Measurements from ENCODE around the gene UBASH3B.
A peak's percentile ranks its signal among the peaks of the same experiment; 100 is the strongest.

Gene UBASH3B

DNA sequence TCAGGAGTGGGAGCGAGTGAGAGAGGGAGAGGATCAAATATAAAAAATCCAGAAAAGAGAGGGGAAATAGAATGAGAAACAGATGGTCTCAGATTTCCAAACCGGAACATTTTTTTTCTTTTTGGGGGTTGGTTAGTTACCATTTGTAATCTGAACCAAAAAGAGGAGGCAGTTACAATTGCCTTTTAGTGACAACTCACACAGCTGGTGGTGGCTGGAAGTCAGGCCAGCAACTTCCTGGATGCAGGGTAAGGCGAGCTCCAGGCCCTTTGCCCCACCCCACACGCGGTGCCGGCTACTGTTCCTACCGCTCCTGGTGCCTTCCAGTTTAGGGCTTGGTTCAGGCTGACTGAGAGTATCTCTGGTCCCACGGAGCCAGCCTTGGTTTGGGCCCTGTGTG, 21.0 kb upstream of the UBASH3B start:
- peak; percentile 20 for DNase-seq (ENCODE audit: low read depth)
- TF ChIP-seq, protein P1, sequence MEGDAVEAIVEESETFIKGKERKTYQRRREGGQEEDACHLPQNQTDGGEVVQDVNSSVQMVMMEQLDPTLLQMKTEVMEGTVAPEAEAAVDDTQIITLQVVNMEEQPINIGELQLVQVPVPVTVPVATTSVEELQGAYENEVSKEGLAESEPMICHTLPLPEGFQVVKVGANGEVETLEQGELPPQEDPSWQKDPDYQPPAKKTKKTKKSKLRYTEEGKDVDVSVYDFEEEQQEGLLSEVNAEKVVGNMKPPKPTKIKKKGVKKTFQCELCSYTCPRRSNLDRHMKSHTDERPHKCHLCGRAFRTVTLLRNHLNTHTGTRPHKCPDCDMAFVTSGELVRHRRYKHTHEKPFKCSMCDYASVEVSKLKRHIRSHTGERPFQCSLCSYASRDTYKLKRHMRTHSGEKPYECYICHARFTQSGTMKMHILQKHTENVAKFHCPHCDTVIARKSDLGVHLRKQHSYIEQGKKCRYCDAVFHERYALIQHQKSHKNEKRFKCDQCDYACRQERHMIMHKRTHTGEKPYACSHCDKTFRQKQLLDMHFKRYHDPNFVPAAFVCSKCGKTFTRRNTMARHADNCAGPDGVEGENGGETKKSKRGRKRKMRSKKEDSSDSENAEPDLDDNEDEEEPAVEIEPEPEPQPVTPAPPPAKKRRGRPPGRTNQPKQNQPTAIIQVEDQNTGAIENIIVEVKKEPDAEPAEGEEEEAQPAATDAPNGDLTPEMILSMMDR (IDR thresholded peaks at IDR 0.05; ENCODE audit: insufficient read depth, low read depth, low read length, missing control alignments): no peak
- H3K4me3 ChIP-seq (ENCODE audit: low read length): no peak overlapping the region

GRCh38 chr11:122637541-122637940, 18.0 kb upstream of the UBASH3B start:
- TF ChIP-seq, protein P1 (IDR thresholded peaks at IDR 0.05; ENCODE audit: insufficient read depth, low read depth, low read length, missing control alignments): no peak
- DNase-seq (ENCODE audit: low read depth): no peak

GRCh38 chr11:122642472-122642922, 13.0 kb upstream of the UBASH3B start:
- H3K4me3 ChIP-seq (ENCODE audit: low read length): no peak overlapping the region
- DNase-seq (ENCODE audit: low read depth): peak; percentile 77
- TF ChIP-seq, protein P1 (IDR thresholded peaks at IDR 0.05; ENCODE audit: insufficient read depth, low read depth, low read length, missing control alignments): no peak

More at GRCh38 chr11:122637541-122637940, 18.0 kb upstream of the UBASH3B start:
- no peak overlapping the region for H3K4me3 ChIP-seq (ENCODE audit: low read length)

DNA sequence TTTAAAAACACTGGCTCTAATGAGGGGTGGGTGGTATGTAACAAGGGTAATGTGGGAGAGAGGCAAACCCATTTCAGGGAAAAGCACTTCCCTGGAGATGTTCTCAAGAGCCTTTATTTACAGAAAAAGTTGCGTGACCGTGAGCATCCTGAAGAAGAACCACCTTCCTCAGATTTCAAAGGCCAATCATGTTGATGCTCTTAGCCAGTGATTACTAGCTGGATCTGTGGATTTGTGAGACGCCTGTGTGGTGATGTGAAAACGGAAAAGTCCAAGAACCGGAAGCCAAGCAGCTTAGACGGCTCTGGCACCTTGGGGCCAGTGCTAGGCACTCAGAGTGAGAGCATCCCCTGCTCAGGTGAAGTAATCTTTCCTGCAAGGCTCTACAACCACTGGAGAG, 12.6 kb upstream of the UBASH3B start:
- TF ChIP-seq, protein P1 (IDR thresholded peaks at IDR 0.05; ENCODE audit: insufficient read depth, low read depth, low read length, missing control alignments): no peak
- DNase-seq (ENCODE audit: low read depth): no peak
- H3K4me3 ChIP-seq (ENCODE audit: low read length): no peak overlapping the region

GRCh38 chr11:122645847-122646246, 9.7 kb upstream of the UBASH3B start:
- H3K4me3 ChIP-seq (ENCODE audit: low read length): no peak overlapping the region
- TF ChIP-seq, protein P1 (IDR thresholded peaks at IDR 0.05; ENCODE audit: insufficient read depth, low read depth, low read length, missing control alignments): no peak
- DNase-seq (ENCODE audit: low read depth): no peak

DNA sequence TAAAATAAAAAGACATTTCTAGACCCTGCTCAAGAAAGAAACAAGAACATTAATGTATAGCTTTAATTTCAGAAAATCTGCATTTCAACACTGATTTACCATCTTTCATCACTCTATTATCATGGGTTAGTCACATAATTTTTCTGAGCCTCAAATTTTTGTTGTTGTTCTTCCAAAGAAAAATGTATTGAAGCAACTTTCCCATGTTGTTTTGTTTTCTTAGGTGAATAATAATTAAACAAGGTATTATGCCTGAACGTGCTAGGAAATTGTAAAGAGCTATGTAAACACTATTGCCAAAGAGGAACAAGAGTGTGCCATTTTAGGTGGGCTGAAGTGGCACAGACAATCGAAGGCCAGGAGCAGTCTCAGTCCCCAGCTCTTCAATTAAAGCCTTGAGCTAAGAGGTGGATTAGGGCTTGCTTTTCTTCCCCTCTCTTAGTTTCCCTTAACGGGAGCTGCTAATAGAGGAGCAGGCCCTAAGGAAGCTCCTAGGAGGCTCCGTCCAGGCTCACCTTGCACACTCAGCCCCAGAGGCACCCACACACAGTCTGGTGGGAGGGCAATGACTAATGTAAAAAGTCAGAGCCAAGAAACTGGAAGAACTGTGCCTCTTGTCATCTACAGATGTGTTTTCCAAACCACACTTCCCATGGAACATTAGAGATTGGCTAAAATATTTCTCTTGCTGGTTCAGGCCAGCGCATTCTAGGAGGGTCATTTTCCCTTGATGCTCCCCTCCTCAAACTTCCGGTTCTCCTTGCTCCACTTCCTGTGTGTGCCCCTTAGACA, 8.8 kb upstream of the UBASH3B start:
- TF ChIP-seq, protein P1 (IDR thresholded peaks at IDR 0.05; ENCODE audit: insufficient read depth, low read depth, low read length, missing control alignments): no peak
- H3K4me3 ChIP-seq (ENCODE audit: low read length): no peak overlapping the region
- peak; percentile 73 for DNase-seq (ENCODE audit: low read depth)

All from epithelial cell of esophagus (primary cell).